Measurements from ENCODE around the gene GLYR1.

Gene GLYR1

DNA sequence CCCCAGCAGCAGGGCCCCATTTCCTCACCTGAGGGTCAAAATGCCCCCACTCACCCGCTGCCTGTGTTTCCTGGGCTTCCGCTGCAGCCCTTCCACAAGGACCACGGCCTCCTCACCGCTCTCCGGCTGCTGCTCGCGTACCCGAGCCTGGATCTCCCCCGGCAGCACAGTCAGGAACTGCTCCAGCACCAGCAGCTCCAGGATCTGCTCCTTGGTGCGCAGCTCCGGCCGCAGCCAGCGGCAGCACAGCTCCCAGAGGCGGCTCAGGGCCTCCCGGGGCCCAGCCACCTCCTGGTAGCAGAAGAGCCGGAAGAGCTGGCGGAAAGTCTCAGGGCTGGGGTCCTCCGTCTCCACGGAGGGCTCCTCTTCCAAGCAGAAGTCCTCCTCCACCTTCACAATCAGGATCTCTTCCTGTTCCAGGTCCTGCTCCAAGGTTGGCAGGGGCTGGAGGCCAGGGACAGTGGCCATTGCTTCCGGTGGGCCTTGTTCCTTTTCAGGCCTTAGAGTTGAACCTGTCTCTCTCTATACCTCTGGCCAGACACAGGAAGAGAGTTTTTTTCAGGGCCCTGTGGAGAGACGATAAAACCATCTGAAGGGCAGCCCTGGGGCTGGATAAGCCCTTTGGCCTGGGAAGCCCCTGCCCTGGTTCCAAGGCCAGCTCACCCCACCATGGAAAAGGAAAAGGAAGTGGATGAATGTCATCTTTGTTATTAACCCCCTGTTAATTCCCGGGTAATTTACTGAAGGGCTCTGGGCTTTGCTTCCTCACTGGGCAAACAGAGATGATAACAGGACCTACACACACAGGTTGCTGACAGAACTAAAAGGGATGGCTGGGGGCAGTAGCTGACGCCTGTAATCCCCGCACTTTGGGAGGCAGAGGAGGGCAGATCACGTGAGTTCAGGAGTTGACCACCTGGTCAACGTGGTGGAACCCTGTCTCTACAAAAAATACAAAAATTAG is 81.3 kb downstream of the GLYR1 start:
- TF ChIP-seq JUND (IDR thresholded peaks at IDR 0.05; ENCODE audit: low read depth): no peak
- no peak for DNase-seq (ENCODE audit: low read depth in 1 of 2, low spot score in 1 of 2)
- in situ Hi-C loops (cut with HindIII; ENCODE audit: low pct_unique_long_range_greater_than_20kb, low sequenced_read_pairs): no loop called here

DNA sequence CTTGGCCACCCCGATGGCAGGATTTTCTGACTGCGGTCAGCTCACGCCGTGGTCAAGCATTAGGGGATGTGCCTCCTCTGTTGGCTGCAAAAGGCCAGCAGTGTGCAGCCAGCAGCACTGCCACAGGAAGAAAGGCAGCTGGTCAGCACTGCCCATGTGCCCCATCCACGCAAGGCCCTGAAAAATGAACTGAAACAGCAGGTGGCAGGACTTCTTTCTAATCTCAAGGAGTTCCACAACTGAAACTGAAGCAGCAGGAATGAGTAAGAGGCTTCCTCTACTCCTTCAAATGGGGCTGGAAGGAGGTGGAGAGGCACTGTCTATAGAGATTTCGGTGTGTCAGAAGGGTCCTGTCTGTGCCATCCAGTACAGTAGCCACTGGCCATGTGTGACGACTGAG is 83.3 kb downstream of the GLYR1 start:
- DNase-seq (ENCODE audit: low read depth in 1 of 2, low spot score in 1 of 2): peak in 1 of 2 experiments; percentile 18
- no peak for TF ChIP-seq JUND (IDR thresholded peaks at IDR 0.05; ENCODE audit: low read depth)
- in situ Hi-C loops (cut with HindIII; ENCODE audit: low pct_unique_long_range_greater_than_20kb, low sequenced_read_pairs): no loop called here

DNA sequence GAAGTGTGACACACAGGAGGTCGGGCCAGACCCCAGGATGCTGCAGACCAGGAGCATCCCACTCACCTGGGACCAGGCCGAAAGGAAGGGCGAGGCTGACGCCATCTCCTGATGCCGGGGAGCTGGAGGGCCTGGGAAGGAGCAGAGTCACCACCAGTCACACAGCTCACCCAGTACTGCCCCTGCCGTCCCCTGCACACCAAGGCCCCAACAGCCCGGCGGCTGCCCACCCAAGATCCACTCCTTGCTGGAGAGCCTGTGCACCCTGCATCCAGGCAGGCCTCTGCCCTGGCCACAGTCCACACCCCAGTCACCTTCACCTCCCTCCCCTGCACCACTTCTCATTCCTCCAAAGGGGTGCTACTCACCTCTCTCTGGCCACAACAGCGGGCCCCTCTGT is 84.9 kb downstream of the GLYR1 start:
- no peak for DNase-seq (ENCODE audit: low read depth in 1 of 2, low spot score in 1 of 2)
- in situ Hi-C loops (cut with HindIII; ENCODE audit: low pct_unique_long_range_greater_than_20kb, low sequenced_read_pairs): no loop called here
- no peak for TF ChIP-seq JUND (IDR thresholded peaks at IDR 0.05; ENCODE audit: low read depth)

DNA sequence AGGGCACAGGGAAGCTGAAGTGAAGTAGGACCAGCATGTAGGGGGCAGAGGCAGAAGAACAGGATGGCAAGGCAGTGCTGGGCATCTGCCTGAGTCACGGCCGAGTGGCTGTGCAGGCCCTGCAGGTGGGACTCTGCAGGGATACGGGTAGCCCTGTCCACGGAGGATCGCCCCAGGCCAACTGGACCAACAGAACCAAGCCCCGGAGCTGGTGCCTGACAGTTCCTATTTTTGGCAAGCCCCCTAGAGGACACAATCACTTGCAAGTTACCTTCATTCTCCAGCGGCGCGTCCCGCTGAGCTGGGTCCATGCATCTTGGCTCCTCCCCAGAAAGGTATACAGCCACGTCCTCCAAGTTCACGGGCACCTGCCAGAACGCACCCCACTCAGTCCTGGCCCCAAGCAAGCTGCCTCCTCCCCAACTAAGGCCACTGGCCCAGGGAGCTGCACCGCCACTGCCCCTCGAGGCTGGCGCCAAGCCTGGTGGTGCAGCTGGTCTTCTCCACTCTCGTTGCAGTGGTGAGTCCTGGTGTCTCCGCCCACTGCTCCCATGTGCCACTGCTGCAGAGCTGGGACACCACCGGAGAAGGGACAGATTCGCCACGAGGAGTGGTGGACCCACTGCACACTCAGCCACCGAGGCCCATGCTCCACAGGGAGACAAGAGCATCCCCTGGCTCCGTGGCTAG is 86.7 kb downstream of the GLYR1 start:
- in situ Hi-C loops (cut with HindIII; ENCODE audit: low pct_unique_long_range_greater_than_20kb, low sequenced_read_pairs): no loop called here
- no peak for DNase-seq (ENCODE audit: low read depth in 1 of 2, low spot score in 1 of 2)
- no peak for TF ChIP-seq JUND (IDR thresholded peaks at IDR 0.05; ENCODE audit: low read depth)

DNA sequence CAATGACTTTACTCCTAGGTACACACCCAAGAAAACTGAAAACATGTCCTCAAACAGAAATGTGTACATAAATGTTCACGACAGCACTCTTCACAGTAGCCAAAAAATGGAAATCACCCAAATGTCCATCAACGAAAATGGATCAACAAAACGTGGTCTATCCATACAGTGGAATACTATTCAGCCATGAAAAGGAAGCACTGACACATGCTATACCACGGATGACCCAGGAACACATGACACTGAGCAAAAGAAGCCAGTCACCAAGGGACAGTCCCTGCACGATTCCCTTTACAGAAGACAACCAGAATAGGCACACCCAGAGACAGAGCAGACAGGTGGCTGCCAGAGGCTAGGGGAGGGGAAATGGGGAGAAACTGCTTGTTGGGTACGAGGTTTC is 91.4 kb downstream of the GLYR1 start:
- in situ Hi-C loops (cut with HindIII; ENCODE audit: low pct_unique_long_range_greater_than_20kb, low sequenced_read_pairs): no loop called here
- DNase-seq (ENCODE audit: low read depth in 1 of 2, low spot score in 1 of 2): no peak
- no peak for TF ChIP-seq JUND (IDR thresholded peaks at IDR 0.05; ENCODE audit: low read depth)

DNA sequence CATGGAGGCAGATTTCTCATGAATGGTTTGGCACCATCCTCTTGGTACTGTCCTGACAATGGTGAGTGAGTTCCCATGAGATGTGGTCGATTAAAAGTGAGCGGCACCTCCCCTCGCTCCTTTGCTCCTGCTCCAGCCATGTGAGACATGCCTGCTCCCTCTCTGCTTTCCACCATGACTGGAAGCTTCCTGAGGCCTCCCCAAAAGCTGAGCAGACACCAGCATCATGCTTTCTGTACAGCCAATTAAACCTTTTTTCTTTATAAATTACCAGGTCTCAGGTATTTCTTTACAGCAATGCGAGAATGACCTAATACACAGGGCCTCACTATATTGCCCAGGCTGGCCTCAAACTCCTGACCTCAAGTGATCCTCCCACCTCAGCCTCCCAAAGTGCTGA is 92.2 kb downstream of the GLYR1 start:
- TF ChIP-seq JUND (IDR thresholded peaks at IDR 0.05; ENCODE audit: low read depth): no peak
- no peak for DNase-seq (ENCODE audit: low read depth in 1 of 2, low spot score in 1 of 2)
- in situ Hi-C loops (cut with HindIII; ENCODE audit: low pct_unique_long_range_greater_than_20kb, low sequenced_read_pairs): no loop called here

DNA sequence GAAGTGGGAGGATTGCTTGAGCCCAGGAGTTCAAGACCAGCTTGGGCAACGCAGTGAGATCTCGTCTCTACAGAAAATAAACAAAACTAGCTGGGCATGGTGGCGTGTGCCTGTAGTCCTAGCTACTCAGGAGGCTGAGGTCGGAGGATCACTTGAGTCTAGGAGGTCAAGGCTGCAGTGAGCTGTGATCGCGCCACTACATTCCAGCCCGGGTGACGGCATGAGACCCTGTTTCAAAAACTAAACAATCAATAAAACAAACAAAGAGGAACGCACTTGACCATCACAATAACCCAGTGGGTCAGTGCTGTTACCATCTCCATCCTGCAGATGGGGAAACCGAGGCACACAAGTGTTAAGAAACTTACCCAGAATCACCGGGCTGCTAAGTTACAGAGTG is 93.9 kb downstream of the GLYR1 start:
- no peak for TF ChIP-seq JUND (IDR thresholded peaks at IDR 0.05; ENCODE audit: low read depth)
- no peak for DNase-seq (ENCODE audit: low read depth in 1 of 2, low spot score in 1 of 2)
- in situ Hi-C loops (cut with HindIII; ENCODE audit: low pct_unique_long_range_greater_than_20kb, low sequenced_read_pairs): no loop called here

Measured in T47D (cell line).